PC-9 (cell line): ENCODE data around the gene CEBPA.

Experiments used
- EZH2 ChIP-seq: fragments of 200-600 bp; sonication (generic); IDR thresholded peaks from 2 replicates; pipeline ENCODE4 v1.8.0; 2017; ENCODE audit warnings: antibody characterized with exemption, low read depth
- TF ChIP-seq, protein P1 (sequence below): fragments of 200-600 bp; sonication (generic); conservative IDR thresholded peaks from 2 replicates; pipeline ENCODE4 v1.6.1; 2017; ENCODE audit warnings: mixed run types, antibody characterized with exemption, mild to moderate bottlenecking, moderate library complexity

DNA sequence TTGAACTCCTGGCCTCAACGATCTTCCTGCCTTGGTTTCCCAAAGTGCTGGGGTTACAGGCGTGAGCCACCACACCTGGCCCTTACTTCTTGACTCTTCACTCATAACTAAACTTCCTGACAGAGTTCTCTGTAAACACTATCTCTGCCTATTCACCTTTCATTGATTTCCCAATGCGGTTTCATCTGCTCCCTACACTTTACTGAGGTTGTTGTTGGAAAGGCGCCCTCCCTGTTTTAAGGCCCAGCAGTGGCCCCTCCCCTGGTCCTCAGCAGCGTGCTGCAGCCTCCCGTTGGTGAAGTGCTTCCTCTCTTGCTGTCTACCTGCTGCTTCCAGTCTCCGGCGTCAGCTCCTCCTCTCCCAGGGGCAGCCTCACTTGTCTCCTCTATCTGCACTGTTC is 26.7 kb upstream of the CEBPA start:
- TF ChIP-seq, protein P1, sequence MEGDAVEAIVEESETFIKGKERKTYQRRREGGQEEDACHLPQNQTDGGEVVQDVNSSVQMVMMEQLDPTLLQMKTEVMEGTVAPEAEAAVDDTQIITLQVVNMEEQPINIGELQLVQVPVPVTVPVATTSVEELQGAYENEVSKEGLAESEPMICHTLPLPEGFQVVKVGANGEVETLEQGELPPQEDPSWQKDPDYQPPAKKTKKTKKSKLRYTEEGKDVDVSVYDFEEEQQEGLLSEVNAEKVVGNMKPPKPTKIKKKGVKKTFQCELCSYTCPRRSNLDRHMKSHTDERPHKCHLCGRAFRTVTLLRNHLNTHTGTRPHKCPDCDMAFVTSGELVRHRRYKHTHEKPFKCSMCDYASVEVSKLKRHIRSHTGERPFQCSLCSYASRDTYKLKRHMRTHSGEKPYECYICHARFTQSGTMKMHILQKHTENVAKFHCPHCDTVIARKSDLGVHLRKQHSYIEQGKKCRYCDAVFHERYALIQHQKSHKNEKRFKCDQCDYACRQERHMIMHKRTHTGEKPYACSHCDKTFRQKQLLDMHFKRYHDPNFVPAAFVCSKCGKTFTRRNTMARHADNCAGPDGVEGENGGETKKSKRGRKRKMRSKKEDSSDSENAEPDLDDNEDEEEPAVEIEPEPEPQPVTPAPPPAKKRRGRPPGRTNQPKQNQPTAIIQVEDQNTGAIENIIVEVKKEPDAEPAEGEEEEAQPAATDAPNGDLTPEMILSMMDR: no peak
- no peak for TF ChIP-seq EZH2
